DND-41 (cell line): ENCODE data around the gene PALMD.

Source experiments
- CTCF ChIP-seq: IDR thresholded peaks from 2 replicates; pipeline ENCODE4 v1.5.1; 2012; ENCODE audit warnings: borderline replicate concordance, low read length, moderate library complexity, mild to moderate bottlenecking; ENCODE audit not compliant: poor library complexity, severe bottlenecking; ENCODE audit errors: extremely low read depth
- EZH2 ChIP-seq: IDR thresholded peaks from 3 replicates; pipeline ENCODE4 v1.6.1; 2012; ENCODE audit warnings: borderline replicate concordance, low read depth, mild to moderate bottlenecking, moderate library complexity, low read length, inconsistent platforms; ENCODE audit not compliant: severe bottlenecking

GRCh38 chr1:99661780-99662179 is 15.9 kb downstream of the PALMD start:
- TF ChIP-seq CTCF, result no peak
- TF ChIP-seq EZH2, result no peak
